ENCODE measurements around the gene WAC.

WAC gene

DNA sequence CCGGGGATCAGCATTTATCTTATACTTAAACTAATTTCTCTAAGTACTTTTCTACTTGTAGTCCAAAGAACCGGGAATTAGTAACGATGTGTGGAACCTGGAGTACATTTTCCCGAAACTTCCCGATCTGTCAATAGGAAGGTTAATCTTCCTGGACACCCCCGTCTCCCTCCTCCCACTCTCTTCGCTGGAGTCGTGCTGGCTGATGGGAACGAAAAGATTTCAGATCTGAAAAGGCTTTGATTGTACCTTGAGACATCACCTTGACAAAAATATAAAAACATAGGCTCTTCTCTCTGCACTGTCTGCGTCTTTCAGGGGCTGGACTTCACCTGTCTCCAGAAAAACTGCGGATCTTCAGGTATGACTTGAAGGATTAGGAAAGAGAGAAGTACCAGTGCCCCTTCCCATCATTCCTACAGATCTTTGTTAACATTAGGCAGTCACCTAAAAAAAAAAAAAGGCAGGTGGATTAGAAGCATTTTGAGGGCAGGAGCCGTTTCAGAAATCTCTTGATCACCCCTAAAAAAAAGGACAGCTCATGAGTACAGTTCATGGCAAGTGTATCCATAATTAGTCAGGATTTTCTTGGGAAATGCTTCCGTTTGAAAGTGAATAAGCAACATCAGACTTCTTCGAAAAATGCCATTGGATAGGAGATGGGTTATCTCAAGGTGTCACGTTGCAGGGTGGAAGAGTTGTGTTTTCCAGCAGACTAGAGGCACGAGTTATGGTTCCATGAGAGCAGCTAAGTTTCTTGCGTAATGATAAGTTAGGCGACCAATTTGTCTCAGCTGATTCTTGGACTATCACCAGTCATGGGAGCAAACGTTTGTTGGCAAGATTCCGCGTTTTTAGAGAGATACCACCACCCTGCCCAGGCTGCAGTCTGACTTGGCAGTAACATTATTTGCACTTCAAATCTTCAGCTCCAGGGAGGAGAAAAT, 136.6 kb downstream of the WAC start:
- DNase-seq = no peak
